Femur (tissue), 1 donor: ENCODE data around the gene UXS1.
A peak's percentile ranks its signal among the peaks of the same experiment; 100 is the strongest.
"Not testable (repeated sequence)": the region's sequence is repeated elsewhere in the genome, so short reads cannot be mapped to it uniquely, and the experiment has no call there.

Source experiments
- DNase-seq: peaks from one replicate; pipeline ENCODE4 v3.0.0-alpha.2; 2017

UXS1 gene

DNA sequence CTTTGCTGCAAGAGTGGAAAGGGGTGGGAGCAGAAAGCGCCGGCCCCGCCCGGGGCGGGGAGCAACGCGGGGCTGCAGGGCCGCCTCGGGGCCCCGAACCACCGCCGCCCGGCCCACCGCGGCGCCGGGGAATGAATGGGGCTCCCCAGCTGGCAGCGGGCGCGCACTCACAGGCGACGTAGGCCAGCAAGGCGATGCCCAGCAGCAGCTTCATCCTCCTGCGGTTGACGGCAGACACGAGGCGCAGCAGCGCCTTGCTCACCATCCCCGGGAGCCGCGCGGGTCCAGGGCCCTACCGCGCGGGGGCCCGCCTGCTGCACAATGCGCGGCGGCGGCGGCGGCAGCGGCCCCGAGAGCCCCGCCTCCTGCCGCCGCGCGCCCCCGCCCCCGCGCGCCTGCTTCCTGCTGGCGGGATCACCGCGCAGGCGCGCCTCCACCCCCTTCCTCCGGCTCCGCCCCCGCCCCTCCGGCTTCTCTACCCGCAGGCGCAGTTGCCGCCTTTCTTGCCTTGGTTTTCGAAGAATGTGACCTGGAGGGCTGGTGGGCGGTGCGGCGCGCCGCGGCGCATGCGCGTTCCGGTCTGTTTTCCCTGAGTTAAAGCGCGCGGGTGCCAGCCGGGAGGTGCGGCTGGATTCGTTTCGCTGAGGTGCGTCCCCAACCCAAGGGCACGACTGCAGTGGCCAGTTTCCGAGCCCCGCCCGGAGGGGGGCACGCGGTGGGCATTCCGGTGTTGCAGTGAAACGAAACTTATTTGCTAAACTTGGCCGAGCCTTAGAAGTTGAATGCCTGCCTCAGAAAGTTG is at the start of gene UXS1:
Gene UXS1, minus strand, starts transcription at position 325 of the 802 bp plus-strand sequence. Its CDS starts 60 bp downstream, at position 265.
- peak; percentile 99 for DNase-seq

DNA sequence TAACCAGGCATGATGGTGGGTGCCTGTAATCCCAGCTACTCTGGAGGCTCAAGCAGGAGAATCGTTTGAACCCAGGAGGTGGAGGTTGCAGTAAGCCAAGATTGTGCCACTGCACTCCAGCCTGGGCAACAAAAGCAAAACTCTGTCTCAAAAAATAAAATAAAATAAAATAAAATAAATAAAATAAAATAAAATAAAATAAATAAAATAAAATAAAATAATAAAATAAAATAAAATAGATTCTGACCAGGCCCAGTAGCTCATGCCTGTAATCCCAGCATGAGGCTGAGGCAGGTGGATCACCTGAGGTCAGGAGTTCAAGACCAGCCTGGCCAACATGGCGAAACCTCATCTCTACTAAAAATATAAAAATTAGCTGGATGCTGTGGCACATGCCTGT is 45.4 kb upstream of the UXS1 start:
- DNase-seq, result not testable (repeated sequence)

DNA sequence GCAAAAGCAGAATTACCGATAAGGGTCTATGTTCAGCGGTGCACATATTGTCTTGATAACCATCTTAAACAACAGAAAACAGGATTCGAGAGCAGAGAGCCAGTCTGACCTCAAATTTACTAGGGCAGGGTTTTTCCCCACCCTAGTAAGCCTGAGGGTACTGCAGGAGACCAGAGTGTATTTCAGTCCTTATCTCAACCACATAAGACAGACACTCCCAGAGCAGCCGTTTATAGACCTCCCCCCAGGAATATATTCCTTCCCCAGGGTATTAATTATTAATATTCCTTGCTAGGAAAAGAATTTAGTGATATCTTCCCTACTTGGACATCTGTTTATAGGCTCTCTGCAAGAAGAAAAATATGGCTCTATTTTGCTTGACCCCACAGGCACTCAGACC is 41.3 kb upstream of the UXS1 start:
- not testable (repeated sequence) for DNase-seq

DNA sequence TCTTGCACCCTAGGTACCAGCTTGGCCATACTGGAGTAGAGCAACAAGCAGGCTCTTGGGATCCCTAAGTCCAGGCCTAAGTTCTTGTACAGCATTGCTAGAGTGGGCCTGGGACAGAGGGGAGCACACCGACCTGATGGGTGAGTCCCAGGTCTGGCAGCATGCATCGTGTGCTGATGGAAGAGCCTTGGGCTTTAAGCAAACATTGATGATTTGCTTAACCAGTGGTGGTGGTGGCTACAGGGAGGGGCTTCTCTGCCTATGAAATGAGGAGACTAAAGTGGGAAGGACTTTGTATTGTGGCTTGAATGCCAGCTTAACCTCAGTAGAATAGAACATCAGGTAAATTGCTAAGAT is 39.2 kb upstream of the UXS1 start:
- DNase-seq, result no peak

DNA sequence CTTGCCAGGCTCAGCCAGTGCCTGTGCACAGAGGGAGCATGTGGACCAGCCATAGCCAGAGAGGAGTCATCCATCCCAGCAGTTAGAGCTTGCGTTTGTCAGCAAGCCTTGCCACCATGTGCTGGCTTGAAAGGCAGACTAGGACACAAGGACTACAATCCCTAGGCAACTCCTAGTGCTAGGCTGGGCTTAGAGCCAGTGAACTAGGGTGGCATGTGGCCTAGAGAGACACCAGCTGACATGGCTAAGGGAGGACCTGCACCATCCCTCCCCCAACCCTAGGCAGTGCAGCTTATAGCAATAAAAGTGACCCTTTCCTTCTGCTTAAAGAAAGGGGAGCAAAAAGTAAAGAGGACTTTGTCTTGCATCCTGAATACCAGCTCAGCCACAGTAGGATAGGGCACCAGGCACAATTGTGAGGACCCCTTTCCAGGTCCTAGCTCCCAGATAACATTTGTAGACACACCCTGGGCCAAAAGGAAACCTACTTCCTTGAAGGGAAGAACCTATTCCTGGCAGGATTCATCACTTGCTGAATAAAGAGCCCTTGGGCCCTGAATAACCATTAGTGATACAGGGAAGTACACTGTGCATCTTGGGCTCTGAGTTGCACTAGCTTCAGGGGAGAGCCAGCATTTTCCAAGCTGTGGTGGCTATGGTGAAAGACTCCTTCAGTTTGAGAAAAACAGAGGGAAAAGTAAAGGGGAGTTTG is 38.7 kb upstream of the UXS1 start:
- DNase-seq, result no peak

DNA sequence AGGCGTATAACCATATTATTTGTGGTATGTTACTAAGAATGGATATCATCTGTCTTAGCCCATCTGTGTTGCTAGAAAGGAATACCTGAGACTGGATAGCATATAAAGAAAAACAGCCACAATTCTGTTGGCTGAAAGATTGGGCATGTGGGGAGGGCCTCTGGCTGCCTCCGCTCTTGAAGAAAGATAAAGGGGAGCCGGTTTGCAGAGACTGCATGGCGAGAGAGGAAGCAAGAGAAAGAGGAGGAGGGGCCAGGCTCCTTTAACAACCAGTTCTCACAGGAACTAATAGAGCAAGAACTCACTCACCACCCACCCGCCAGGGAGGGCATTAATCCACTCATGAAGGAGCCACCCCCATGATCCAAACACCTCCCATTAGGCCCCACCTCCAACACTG is 29.2 kb upstream of the UXS1 start:
- no peak for DNase-seq

DNA sequence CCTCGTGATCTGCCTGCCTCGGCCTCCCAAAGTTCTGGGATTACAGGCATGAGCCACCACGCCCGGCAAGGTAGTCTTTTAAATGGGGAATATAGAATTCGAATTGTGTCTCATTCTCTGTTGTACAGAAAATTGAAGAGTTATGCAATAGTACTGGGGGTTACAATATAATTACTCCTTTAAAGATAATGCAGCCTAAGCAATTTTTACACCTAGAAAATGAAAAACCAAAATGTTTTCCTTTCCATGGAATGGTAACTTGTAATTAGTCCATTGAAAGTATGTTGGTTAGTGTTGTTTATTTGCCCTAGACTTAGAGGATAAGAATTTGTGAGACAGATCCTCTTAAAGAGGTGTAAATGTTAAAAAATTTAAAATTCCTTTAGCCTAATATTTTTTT is 28.0 kb upstream of the UXS1 start:
- DNase-seq, result not testable (repeated sequence)

DNA sequence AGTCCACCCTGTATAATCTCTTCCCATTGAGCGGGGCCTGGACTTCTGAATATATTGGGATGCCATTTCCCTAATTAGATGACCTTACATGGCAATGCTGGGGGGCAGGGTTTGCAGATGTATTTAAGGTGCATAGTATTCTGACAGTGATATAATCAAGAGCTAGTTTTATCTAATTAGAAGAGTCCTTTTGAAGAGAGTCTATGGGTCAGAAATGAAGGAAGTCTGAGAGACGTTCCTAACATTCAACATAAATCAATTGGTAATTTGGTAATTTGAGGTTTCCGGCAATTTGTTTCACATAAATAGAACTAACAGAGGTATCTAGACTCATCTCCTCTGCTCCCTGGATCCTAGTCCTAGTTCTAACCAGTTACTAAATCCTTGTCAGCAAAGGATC is 25.7 kb upstream of the UXS1 start:
- DNase-seq, result no peak

DNA sequence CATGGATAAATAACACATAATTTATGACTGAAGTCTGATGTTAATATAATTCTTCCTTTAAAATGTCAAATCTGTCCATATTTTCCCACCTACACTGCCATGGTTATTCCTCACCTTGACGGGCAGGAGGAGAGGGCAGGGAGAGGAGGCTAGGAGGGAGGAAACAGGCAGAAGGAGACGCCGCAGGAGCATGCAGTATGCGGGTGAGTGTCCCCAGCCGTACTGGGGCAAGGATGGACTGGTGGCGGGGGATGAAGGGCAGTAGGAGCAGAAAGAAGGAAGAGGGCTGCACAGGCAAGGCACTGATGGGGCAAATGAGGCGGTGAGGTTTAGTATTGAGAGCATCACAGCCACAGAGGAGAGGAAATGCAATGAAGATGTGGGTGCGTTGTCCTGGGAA is 25.1 kb upstream of the UXS1 start:
- DNase-seq, result not testable (repeated sequence)

DNA sequence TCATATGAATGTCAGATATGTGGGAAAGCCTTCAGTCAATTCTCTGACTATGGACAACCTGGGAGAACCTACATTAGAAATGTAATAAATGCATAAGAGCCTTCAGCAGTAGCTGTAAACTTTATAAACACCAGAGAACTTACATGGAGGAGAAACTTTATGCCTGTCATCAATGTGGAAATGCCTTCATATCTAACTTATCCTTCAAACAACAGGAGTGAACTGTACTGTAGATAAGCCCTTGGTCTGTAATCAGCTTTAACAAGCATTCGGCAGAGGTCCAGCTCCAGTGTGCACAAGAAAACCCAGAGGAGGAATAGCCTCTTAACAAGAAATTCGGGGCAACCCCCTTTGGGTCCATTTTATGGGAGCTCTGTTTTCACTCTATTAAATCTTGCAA is 14.8 kb upstream of the UXS1 start:
- DNase-seq, result no peak

DNA sequence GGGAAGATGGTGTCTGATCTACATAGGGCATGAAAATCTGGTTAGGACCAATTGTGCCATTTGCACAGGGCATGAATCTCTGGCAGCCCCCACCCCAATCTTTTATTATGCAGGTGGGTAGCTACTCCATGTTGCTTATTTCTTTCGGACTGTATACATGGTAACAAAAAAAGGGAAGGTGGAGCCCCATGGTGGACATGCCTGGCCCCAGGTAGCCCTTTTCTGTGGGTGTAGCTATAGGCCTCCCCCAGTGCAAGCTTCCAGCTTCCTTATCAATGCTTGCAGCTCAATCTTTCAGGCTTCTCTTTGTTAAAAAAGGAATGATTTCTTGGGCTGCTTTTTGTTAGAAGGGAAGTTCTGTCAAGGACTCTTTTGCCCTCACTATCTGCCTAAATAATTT is 14.3 kb upstream of the UXS1 start:
- DNase-seq, result no peak

DNA sequence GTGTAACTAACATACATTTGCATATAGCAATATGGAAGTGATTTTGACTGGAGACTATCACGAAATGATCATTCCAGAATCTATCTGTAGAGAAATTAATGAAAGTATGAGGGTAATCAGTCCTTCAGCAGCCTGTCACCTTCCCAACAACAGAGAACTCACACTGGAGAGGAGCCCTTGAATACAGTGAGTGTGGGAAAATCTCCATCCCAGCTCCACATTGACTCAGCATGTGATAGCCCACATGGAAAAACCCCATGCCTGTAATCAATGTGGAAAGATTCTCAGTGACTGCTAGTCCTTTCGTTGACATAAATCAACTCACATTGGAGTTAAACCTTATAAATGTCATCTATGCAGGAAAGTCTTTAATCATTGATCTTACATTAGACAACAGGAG is 13.1 kb upstream of the UXS1 start:
- DNase-seq, result no peak

DNA sequence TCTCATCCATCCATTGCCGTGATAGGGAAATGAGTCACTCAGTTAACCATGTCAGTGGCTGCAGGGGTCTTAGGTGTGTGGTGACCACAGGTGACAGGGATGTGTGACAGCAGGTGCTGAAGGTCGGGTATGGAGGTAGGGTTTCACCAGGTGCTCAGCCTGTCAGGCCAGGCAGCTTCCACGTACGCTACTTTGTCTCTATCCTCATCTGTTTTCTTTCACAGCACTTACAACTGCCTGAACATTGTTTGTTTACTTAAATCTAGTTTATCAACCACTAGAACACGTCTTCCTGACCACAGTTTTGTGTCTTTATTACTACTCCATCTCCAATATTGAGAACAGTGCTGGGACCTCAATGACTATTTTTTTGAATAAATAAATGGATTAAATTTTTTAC is 11.4 kb upstream of the UXS1 start:
- DNase-seq, result no peak

DNA sequence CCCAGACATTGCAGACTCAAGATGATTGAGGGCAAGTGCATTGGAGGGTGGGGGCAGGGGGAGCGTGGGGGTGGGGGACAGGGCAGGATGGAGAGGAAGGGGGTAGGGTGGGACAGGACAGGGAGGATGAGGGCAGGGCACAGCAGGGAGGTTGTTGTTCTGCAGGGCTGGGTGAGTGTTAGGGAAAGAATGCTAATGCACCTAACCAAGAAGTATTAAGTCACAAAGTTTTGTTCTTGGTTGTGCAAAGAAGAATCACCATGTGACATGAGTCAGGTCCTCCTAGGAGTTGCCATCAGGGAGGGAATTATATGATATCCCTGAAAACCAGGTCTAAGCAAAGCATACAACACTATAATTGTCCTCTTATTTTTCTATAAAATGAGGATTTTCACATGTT is 10.4 kb upstream of the UXS1 start:
- not testable (repeated sequence) for DNase-seq

DNA sequence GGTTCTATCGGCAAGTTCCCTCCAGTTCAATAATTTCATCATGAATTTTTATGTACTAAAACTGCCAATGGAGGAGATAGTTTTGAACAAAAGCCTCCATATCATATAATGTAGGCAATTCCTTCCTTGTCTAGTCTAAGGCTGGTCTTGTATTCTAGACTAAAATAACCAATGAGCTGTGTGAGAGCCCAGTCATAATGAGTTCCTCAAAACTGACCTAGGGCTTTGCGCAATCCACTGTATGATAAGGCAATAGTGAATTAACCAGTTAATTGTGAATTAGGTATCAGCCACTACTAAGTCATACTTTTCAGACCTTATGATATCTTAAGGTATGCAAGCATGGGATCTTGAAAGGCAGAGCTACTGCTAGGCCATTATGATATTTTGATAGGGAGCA is 7.6 kb upstream of the UXS1 start:
- DNase-seq, result no peak

DNA sequence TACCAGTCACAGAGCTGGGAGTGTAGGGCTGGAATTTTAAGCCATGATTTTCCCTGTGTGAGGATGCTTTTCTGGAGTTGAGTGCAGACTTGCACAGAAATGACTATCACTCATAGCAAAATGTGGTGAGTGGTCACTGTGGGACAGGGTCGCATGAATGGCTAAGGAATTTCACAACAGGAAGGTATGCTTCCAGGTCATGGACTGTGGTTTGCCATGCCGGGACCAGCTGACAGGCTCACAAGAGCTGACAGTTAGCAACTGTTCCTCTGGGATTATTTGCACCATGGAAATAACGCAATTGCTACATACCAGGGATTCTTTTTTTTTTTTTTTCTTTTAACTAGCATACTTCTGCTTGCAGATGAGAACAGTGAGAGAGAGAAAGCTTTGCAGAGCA is 3.8 kb upstream of the UXS1 start:
- no peak for DNase-seq

DNA sequence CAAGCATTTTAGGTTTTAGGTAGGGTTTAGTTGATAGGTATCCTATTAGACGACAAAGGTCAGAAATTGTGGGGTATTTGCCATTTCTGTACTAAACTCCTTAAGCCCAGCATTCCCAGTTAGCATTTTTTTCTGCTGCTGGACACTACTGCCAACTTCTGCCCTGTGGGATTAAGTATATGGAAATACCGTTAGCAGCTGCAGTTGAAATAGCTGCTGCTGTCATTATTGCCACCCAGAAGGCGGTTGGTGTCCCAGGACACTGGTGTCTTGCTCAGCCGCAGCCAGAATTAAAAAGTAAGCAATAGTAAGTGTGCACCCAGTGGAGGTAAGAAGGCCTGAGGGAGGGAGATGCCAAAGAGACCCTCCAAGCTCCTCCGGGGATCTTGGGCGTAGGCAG is 1.9 kb upstream of the UXS1 start:
- DNase-seq, result no peak

DNA sequence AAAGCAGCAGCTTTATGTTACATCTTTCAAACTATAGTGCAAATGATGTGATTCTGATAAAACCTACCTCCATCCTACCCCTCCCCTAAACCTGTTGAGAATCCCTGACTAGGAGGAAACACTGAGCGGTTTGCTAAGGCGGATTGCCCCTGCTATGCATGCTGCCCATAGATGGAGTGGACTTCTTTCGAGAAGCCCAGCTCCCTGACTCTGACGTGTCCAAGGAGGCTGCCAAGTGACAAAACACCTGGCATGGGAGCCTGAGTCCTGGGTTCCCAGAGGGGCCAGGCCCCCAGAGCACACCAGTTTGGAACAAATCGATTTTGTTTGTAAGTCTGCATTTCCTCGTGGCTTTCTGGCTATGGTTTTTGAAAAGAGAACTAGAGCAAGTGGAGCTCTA is 1.4 kb upstream of the UXS1 start:
- no peak for DNase-seq

DNA sequence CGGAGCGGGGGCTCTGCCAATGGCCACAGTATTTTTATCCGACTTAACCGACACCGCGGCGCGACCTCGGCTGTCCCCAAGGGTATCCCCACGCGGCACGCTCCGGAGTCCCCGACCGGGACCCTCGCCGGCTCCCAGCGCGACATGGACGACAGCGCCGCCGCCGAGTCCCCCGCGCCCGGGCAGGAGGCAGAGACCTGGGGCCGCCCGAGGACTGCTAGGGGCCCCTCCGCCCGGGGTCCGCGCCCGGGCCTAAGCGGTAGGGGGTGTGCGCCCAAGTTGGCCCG is 468 bp downstream of the UXS1 start:
- DNase-seq, result no peak

DNA sequence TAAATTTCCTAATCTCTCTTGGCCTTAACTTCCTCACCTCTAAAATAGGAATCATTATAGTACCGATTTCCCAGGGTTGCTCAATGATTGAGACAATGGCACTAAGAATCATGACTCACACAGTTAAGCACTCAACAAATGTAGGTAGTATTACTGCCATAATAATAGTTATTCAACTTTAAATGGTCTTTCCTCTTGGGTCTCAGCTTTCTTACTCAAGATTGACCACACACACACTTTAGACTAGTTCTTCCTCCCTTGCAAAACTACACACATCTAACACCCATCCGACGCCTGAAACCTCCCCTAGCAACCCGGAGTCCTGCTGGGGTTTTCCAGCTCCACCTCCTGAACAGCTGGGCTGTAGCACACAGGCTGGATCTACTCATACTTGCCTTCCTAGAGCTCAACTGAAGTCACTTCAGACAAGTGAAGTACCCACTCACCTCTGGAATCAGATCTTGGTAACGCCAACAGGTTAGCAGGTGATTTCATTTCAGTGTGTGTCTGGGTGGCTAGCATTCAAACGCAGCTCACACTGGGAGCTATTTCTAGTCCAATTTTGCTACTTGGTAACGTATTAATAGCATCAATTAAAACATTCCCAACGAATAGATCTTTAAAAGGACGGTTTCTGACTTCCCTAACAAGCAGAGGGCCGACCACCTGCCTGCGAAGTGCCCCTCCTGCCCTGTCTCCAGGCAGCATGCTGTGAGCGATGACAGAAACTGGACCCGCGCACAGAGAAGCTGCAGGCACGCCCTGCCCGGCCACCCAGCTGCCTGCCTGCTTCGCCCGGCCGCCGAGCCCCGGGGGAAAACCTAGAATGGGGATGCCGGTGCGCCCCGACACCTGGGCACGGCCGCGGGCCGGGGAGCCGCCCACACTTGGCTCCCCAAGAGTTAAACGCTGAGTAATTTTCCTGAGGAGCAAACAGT is 1.1 kb downstream of the UXS1 start:
- DNase-seq, result peak; percentile 64

DNA sequence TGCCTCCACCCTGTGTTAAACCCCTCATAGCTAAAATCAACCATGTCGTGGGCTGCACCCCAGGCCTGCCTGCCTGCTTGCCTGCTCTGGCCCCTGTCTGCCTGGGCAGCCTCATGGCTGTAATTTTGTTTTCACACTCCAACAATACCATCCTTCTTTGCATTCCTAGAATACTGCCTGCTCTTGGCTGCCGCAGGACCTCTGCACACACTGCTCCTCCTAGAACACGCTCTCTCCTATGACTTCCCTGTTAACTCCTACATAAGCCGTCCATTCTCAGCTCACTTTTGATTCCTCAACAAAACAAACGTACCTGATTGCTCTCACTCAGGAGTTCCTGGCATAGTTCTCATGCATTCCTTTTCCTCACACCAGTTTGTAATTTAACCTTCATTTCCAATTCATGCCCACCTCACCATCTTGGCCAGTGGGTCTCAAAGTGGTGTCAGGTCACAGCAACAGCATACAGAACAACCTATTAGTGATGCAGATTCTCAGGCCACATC is 2.5 kb downstream of the UXS1 start:
- DNase-seq, result no peak

DNA sequence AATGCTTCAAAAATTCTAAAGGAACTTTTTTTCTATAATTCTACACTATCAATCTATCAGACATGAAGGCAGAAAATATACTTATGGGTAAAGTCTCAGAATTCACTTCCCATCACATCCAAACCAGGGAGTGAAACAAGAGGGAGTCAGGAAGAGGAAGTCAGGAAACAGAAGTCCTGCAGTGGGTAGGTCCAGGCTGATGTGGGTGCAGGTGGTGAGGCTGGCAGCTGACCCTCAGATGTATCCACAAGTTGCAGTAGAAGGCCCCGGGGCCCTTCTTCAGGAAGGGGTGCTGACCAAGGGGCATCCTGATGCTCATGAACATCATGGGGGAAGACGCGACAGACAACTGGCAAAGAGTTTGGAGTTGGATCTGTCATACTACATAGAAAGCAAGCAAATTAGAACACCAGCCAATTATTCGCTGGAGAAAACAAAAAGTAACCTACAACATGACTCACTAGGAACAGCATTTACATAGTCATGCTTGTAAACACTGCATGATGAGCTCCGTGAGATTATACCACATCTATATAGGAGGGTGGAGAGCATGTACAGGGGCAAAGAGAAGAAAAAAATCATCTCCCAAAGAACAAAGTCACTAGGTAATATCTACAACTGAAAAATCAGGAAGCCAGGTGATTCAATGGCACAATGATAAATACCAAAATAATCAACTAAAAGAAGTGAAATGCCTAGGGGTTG is 4.2 kb downstream of the UXS1 start:
- DNase-seq, result no peak

DNA sequence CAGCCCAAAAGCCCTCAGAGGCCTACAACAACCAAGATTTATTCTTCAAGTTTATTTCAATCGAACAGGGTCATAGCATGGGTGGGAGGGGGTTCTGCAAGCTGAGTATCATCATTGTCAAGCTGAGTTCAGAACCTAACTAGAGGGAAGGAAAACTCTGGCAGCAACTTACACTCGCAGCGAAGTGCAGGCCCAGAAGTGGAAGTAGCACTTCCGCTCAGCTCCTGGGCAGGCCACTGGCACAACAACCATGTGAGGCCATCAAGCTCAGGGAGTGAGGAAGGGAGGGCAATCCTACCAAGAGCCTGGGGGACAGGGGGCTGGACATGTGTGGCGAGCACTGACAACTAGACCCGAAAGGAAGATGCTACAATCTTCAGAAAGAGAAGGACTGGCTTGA is 4.8 kb downstream of the UXS1 start:
- peak; percentile 35 for DNase-seq
